A549 (cell line): Measurements from ENCODE around the gene SEC14L3.
A peak's percentile ranks its signal among the peaks of the same experiment; 100 is the strongest.

ENCODE experiments used
- CTCF ChIP-seq: fragments of >200 bp; sonication (Bioruptor Twin); formaldehyde crosslinking; IDR thresholded peaks from 3 replicates; pipeline ENCODE4 v1.5.1; 2016
- EP300 ChIP-seq, 2 experiments: fragments of >200 bp; sonication (Bioruptor Twin); formaldehyde crosslinking; IDR thresholded peaks; 2 replicates in 1 of 2; 3 replicates in 1 of 2; pipeline ENCODE4 v1.6.1; 2016 to 2017
- GATA3 ChIP-seq: IDR thresholded peaks from 2 replicates; pipeline ENCODE4 v1.6.1; 2012; ENCODE audit warnings: borderline replicate concordance
- KDM1A ChIP-seq: fragments of 200-600 bp; sonication (generic); IDR thresholded peaks from 2 replicates; pipeline ENCODE4 v1.6.1; 2016; ENCODE audit warnings: low read depth, mild to moderate bottlenecking
- MAX ChIP-seq: IDR thresholded peaks from 2 replicates; pipeline ENCODE4 v1.6.1; 2012
- POLR2AphosphoS2 ChIP-seq: conservative IDR thresholded peaks from 2 replicates; pipeline ENCODE4 v1.6.1; 2012; ENCODE audit warnings: low read length, improper control_type of control experiment, inconsistent platforms
- SMC3 ChIP-seq: fragments of >200 bp; sonication (Bioruptor Twin); formaldehyde crosslinking; IDR thresholded peaks from 3 replicates; pipeline ENCODE4 v1.6.1; 2018; ENCODE audit warnings: inconsistent platforms

GRCh38 chr22:30444632-30445437 lies 27.0 kb downstream of the SEC14L3 start:
- TF ChIP-seq MAX = no peak
- no peak for TF ChIP-seq POLR2AphosphoS2
- no peak for TF ChIP-seq EP300 (IDR thresholded peaks at IDR 0.05)
- no peak for TF ChIP-seq GATA3
- TF ChIP-seq SMC3 = peak; percentile 59
- peak; percentile 60 for TF ChIP-seq CTCF
- no peak for TF ChIP-seq KDM1A
